Ramos (cell line): ENCODE results near the gene BTN2A1.
"Not testable (repeated sequence)": the region's sequence is repeated elsewhere in the genome, so short reads cannot be mapped to it uniquely, and the experiment has no call there.

Source experiments
- in situ Hi-C: fragments of 300-500 bp; cut with MboI; formaldehyde crosslinking; loops from one replicate; pipeline ENCODE4 v1.14.3; 2022; ENCODE audit warnings: low sequenced_read_pairs; ENCODE audit not compliant: unreplicated experiment

Gene BTN2A1

DNA sequence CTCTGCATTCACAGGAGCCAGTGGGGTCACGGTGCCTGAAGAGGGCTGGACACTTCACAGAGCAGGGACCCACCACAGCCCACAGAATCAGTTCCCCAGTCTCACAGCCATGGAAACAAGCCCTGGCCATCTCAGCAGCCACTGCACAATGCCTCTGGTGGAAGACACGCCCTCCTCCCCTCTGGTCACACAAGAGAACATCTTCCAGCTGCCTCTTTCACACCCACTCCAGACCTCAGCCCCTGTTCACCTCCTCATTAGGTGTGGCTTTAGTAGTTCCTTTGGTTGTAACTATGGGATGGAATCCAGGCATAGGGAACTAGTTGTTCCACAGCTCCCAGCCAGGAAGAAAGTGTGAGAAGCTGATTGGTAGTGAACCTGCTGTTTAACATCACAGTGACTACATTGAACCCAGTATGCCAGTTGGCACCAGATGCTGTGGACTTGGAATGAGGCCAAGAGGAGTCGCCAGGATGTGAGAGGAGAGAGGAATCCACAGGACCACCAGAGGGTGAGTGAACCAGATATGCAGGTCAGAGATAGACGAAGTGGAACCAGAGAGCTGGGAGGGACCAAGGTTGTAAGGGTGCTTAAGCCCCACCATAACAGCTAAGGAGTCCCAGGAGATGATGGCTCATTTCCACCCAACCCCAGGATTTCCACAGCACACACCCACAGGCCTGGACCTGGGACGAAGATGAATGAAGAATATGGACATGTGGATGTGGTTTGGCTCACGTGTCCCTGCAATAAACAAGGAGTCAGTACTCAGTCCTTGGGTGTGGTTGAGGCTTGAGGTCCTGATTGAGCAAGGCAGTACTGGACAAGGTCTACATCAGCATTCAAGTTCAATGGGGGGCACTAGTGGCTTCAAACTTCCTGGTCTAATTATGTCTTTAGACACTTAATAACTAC is 26.2 kb upstream of the BTN2A1 start:
- in situ Hi-C loops: no loop called here

DNA sequence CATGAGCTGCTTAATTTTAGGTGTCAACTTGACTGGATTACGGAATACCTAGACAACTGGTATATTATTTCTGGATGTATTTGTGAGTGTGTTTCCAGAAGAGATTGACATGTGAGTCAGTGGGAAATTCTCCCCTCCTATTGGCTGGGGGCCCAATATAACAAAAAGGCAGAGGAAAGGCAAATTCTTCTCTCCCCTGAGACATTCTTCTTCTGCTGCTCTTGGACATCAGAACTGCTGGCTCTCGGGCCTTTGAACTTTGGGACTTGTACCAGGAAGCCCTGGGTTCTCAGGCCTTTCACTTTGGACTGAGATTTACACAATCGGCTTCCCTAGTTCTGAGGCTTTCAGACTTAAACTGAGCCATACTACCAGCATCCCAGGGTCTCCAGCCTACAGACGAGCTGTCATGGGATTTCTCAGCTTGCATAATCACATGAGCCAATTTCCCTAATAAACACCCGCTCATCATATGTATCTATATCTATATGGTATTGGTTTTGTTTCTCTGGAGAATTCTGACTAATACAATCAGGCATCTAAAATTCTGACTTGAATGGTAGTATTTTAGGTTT is 25.0 kb upstream of the BTN2A1 start:
- in situ Hi-C loops: no loop called here

DNA sequence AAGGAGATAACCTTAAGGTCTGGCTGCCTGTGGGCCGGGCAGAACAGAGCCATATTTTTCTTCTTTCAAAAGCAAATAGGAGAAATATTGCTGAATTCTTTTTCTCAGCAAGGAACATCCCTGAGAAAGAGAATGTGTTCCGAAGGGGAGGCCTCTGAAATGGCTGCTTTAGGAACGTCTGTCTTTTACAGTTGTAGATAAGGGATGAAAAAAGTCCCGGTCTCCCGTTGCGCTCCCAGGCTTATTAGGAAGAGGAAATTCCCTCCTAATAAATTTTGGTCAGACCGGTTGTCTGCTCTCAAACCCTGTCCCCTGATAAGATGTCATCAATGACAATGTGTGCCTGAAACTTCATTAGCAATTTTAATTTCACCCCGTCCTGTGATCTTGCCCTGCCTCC is 24.1 kb upstream of the BTN2A1 start:
- in situ Hi-C loops: not testable (repeated sequence)

GRCh38 chr6:26436018-26436417 is 21.7 kb upstream of the BTN2A1 start:
- in situ Hi-C loops: no loop called here

- in situ Hi-C loops: no loop called here
Observed at GRCh38 chr6:26437550-26437949, 20.2 kb upstream of the BTN2A1 start.

GRCh38 chr6:26438000-26438399 is 19.8 kb upstream of the BTN2A1 start:
- in situ Hi-C loops: no loop called here

DNA sequence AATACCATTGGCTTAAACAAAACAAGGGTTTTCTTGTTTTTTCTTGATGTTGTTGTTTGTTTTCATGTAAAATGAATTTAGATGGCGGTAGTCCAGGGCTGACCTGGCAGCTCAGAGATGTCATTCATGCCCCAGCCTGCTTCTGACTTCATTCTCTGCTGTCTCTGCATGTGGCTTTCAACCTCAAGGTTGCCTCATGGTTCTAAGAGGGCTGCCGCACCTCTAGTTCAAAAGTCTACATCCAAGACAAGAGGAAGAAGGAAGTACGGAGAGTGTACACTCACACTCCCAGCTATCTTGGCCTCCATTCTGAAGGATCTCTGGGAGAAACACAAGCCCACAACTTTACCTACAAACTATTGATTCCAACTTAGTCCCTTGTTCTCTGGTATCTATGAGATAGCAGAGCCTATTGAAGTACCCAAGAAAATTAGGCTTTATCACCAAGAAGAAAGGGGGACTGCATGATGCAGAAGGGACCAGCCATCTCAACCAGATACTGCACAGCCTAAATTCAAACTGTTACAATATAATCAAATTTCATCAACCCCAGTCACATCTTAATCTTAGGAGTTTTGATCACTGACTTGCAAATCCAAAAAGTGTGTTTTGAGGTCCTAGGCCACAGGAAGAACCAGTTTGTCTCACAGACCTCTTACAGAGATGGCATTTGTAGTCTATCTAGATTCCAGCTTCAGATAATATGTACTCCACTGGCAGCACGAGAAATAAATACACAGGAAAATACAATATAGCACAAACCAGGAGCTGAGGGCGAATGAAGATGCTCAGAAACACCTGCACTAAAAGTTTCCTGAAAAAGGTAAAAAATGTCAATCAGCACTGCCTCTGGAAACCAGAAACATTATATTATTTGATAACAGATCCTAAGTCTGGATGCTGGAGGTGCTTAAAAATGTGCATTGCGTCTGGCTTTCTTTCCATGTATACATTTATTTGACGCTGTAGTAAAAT is 18.3 kb upstream of the BTN2A1 start:
- in situ Hi-C loops: no loop called here

- in situ Hi-C loops: no loop called here
Observed at GRCh38 chr6:26440977-26441358, 16.8 kb upstream of the BTN2A1 start.

GRCh38 chr6:26441977-26442376 is 15.8 kb upstream of the BTN2A1 start:
- in situ Hi-C loops: no loop called here

DNA sequence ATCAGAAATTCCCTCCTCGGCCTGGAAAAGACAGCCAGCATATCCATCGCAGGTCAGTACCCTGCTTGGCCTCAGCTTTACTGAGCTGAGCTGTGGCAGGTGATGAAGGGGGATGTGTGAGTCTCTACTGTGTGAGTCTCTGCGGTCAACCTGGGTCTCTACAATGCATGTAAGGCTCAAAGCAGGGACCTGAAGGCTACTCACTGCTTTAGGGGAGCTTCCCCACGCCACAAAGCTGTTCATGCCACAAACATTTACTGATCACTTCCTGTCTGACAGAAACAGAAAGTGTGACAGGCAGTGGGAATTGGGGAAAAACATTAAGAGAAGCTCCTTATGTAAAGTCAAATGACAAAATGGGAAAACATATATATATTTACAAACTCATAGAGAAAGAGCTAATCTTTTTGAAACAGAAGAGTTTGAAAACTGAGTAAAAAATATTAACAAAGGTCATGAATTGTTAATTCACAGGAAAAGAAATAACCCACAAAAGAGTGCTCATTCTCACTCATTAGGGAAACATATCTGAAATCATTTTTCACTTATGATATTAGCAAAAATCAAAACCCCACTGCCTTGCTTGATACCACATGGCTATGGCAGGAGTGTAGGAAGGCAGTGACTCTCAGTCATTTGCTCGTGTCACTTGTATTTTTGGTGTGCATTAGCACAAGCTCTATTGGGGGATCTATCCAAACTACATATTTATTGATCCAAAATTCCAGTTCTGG is 11.7 kb upstream of the BTN2A1 start:
- in situ Hi-C loops: no loop called here

- in situ Hi-C loops: no loop called here
Observed at GRCh38 chr6:26447257-26447656, 10.5 kb upstream of the BTN2A1 start.

DNA sequence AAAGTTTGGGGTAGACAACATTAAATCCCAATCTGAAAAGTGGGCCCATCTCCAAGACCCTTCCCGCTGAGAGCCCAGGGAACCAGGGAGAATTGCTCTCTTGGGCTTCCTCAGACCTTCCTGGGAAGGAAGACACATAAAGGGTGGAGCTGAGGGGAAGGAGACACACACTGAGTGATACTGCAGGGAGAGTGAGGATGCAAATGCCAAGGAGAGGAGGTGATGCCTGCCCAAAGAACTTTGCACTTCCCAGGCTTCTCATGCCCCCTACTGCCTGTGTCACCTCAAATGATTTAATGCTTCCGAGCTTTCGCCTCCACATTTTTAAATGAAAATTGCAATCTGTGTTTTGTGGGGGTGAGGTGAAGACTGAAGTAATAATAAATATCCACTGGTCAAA is 7.5 kb upstream of the BTN2A1 start:
- in situ Hi-C loops: no loop called here

DNA sequence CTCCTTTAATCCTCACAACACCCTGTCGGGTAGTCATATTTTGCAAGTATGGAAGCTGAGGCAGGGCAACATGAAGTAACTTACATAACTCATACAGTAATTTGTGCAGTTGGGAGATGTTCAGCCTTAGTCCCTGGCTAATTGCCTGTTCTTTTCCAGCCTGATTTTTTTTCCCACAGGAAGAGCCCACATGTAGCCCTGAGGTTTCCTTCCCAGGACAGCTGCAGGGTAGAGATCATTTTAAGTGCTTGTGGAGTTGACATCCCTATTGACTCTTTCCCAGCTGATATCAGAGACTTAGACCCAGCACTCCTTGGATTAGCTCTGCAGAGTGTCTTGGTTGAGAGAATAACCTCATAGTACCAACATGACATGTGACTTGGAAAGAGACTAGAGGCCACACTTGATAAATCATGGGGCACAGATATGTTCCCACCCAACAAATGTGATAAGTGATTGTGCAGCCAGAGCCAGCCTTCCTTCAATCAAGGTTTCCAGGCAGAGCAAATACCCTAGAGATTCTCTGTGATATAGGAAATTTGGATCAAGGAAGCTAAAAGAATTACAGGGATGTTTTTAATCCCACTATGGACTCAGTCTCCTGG is 5.0 kb upstream of the BTN2A1 start:
- in situ Hi-C loops: no loop called here

DNA sequence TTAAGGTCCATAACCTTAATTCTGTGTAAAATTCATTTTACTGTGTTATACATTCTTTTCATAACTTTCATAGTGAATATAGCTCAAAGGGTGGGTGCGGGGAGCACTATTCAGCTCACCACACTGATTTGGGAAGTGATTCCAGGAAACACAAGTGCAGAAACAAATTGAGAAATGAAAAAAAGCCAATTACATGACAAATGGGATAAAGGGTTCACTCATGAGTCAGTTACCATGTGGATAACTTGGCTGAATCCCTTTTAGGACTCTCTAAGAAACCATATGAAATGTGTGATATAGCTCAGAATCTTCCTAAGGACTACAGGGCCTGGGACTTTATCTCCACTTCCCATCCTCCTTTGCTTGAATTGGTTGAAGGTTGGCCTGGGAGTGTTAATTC is 3.1 kb upstream of the BTN2A1 start:
- in situ Hi-C loops: no loop called here

DNA sequence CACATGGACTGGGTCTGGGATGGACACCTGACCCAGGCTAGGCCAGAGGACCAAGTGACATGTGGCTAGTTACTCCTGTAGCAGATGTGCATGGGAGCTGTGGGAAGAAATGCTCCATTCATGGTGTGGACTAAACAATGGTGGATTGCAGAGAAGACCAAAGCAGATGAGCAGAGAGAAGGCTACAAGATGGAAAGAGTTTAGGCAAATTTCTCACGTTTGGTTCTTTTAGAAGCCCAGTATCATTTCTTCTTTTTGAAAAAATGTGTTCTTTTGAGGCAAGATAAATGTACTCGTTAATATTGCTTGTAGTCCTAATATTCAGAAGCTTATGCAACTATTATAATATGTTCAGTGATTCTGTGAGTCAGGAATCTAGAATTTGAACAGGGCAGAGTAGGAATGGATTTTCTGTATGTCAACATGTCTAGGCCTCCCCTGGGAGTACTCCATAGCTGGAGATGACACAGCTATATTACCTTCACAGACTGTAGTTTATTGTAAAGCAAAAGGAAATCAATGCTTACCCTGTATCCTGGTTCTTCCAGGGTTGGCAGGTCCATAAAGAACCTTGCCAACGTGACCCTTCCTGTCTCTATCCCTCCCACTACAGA is 2.3 kb upstream of the BTN2A1 start:
- in situ Hi-C loops: no loop called here

DNA sequence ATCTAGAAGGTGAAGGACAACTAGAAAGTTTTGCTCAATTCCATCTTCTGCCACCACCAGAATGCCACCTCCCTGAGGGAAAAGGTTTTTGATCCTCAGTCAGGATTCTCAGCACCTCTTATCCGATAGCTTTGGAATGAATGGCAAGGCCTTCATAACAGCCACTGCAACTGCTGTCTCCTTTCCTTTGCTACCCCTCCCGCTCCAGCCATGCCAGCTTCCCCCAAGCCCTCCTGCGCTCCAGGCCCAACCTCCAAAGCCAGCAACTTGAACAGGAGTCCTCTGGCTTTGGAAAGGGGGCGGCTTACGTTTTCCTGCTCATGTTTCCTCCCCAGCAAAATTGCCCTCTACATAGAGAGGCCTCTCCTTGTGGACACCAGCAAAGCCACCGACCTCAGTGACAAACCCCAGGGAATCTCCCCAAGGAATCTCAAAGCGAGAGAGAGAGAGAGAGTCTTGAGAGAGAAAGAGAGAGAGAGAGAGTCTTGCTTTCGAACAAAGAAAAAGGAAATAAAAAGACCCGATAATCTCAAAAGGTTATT is 420 bp upstream of the BTN2A1 start:
- in situ Hi-C loops: no loop called here

DNA sequence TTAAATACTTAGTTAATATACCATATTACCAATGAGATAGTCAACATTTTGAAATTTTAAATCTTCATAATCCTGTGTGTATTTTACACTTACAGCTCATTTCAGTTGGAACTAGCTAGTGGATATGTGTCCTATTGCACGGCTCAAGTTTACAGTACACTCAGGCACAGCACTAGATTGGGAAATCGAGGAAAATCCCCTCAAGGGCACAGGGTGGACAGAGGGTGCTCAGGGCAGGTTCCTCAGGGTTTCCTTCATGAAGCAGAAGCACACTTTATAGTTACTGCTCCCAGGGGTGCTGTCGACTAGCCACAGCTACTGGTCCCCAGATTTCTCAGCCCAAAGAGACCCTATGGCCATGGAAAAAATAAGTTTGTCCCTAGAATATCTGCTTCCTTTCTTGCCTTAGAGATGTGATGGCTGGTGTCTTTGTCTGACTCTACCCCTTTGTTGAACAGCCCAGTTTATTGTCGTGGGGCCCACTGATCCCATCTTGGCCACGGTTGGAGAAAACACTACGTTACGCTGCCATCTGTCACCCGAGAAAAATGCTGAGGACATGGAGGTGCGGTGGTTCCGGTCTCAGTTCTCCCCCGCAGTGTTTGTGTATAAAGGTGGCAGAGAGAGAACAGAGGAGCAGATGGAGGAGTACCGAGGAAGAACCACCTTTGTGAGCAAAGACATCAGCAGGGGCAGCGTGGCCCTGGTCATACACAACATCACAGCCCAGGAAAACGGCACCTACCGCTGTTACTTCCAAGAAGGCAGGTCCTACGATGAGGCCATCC is 1.5 kb downstream of the BTN2A1 start:
- in situ Hi-C loops: no loop called here

DNA sequence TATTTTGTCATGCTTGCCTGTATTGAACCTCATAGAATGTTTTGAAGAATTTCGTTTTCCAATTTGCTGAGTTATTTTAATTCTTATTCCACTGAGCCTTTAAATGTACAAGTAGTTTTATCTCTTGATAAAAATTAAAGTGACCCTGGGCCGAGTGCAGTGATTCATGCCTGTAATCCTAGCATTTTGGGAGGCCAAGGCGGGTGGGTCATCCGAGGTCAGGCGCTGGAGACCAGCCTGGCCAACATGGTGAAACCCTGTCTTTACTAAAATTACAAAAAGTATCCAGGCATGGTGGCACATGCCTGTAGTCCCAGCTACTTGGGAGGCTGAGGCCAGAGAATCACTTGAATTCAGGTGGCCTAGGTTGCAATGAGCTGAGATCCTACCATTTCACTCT is 3.6 kb downstream of the BTN2A1 start:
- in situ Hi-C loops: not testable (repeated sequence)
